Subcutaneous adipose tissue (tissue), 4 donors: ENCODE results near the gene MX2. TPM values are rescaled to one million over a fixed set of nuclear protein-coding genes. Genes with fewer than 3 reads are reported as not detected.

Experiments used
- total RNA-seq, 4 donors: library from RNA; depleted of rRNA; stranded (reverse); fragments of >200 nt; gene quantifications; one replicate each; pipeline ENCODE4 v1.1.0, GENCODE V29; 2016
- TF ChIP-seq, protein P1 (sequence below): fragments of 450-650 bp; IDR thresholded peaks from one replicate; pipeline ENCODE4 v1.5.1; 2016; ENCODE audit warnings: low read depth, mild to moderate bottlenecking, control low read depth, antibody characterized with exemption, moderate library complexity

Gene MX2
- total RNA-seq, 4 donors from 2014 or later = 16.4 to 31.3 (median 28.5) TPM

DNA sequence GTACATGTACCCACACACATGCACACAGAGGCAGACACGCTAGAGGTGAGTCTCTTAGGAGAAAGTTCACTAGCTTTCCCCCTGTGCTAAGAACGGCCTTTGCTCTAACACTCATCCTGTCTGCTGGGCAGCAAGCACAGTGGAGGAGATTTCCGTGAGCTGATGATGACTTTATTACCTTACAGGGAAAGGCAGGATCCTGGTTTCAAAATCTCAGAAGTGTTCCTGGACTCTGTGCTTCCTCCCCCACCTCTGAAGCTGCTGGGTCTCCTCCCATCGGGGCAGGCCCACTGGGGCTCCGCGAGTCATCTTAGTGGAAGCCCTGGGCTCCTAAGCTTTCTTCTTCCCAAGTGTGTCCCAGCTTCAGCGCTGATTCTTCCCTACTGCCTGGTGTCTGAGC is 42.6 kb upstream of the MX2 start:
- TF ChIP-seq, protein P1, sequence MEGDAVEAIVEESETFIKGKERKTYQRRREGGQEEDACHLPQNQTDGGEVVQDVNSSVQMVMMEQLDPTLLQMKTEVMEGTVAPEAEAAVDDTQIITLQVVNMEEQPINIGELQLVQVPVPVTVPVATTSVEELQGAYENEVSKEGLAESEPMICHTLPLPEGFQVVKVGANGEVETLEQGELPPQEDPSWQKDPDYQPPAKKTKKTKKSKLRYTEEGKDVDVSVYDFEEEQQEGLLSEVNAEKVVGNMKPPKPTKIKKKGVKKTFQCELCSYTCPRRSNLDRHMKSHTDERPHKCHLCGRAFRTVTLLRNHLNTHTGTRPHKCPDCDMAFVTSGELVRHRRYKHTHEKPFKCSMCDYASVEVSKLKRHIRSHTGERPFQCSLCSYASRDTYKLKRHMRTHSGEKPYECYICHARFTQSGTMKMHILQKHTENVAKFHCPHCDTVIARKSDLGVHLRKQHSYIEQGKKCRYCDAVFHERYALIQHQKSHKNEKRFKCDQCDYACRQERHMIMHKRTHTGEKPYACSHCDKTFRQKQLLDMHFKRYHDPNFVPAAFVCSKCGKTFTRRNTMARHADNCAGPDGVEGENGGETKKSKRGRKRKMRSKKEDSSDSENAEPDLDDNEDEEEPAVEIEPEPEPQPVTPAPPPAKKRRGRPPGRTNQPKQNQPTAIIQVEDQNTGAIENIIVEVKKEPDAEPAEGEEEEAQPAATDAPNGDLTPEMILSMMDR = no peak

DNA sequence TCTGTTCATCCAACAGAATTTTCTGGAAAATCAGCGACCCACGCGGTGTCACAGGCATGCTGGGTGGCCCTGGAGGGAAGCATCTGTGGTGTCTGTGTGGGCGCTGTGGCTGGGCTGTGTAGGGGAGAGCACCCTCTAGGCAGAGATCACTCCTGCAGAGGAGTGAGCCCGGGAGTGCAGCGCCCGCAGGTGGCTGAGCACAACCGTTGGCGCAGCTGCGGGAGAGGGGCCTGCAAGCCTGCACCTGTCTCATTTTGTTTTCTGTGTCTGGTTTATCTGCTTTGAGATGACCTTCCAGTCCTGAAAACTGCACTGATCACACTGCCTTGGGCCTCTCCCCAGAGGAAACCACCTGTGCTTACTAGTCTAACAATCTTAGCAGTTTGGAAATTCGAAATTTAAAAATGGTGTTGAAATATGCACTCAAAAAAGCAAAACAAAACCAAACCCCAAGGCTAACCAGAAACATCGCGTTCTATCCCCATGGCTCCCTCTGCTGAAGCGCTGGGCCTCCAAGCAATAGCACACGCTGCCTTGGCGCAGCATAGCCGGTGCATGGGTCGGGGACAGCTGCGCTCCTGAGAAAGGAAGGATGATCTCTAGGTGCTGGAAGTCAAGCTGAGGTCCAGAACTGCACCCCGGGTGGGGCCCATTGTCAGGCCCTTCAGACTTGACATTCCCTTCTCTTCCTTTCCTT is 40.5 kb upstream of the MX2 start:
- TF ChIP-seq, protein P1 = no peak

DNA sequence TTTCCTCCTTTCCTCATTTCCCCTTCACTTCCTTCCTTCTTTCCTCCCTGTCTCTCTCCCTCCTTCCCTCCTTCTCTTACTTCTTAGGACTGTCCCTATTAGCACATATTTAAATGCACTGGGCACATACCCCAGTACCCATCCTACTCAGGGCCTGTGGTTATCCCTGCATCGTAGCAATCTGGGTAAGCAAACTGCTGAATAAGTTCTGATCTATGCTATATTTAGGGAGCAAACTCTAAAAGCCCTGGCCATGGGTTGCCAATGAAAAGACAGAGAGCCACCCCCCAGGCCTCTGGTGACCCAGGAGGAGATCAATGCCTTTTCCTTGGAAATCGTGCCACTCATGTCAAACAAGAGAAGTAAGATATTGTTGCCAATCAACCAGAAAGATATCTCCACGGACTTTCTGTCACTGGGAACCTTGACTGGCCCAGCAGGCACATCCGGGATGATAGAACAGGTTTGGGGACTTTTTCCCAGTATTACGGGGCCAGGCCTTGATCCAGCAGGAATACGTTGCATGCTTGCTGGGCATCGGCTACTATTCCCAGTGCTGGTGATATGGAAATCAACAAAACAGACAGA is 39.8 kb upstream of the MX2 start:
- TF ChIP-seq, protein P1 = no peak

DNA sequence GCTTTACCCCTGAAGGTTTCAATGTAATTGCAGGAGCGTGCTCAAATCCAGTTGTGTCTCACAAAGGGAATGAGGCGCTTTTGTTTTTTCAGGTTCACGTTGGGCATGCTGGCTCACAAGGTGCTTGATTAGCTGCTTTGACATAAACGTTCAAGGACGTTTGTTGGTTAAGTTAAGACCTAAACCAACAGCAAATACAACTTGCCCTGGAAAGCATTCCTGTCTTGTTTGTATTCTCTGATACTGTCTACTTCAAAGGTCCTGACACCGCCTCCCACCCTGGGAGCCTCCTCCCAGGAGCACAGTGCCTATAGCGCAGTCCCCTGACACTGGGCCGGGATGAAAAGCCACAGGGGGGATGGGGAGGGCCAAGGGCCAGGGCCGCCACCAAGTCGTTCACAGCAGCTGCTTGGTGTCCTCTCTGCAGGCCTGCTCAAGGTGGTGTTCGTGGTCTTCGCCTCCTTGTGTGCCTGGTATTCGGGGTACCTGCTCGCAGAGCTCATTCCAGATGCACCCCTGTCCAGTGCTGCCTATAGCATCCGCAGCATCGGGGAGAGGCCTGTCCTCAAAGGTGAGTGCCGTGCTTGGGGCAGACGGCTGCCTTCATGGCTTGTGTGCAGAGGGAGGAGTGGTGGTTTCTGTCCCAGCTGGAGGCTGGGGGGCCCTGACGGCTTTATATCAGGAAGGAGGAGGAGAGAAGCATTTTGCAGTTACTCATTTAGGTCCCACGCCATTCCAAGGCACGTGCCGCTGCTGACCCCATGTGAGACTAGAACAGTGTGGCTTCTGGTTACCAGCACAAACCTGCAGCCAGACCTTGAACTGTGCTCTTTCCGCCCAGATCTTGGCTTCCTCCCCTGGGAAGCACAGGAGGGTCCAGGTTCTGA is 39.1 kb upstream of the MX2 start:
- TF ChIP-seq, protein P1 = no peak

DNA sequence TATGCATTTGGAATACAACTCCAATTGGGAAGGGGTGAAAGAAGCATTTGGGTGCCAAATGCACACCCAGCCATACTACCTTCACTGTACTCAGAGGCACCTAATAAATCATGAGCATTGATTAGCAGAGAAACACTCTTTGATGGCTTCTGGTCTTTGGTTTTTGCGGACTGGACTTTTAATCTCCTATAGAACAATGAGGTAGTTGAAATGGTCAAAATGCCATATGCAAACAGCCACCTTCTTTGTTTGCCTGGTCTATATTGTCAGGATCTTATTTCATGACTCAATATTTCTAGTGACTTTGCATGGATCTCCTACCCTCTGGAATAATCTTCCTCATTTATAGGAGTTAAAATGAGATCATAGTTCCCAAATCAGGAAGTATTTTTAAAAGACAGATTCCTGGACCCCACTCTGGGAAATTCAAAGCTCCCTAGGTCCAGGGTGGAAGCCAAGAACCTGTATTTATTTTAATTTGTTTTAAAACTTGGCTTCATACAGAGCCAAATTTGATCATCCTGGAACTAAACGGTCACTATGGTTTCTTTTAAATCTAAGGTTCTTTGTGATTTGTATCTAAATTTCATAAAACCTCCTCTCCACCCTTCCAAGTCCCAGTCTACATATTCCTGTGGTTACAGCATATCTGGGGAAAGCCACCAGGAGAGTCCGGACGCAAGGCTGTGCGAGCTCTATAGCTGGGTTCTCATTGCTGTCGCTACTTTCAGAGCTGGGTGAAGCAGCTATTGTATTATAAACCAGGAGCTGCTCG is 36.5 kb upstream of the MX2 start:
- TF ChIP-seq, protein P1 = no peak

DNA sequence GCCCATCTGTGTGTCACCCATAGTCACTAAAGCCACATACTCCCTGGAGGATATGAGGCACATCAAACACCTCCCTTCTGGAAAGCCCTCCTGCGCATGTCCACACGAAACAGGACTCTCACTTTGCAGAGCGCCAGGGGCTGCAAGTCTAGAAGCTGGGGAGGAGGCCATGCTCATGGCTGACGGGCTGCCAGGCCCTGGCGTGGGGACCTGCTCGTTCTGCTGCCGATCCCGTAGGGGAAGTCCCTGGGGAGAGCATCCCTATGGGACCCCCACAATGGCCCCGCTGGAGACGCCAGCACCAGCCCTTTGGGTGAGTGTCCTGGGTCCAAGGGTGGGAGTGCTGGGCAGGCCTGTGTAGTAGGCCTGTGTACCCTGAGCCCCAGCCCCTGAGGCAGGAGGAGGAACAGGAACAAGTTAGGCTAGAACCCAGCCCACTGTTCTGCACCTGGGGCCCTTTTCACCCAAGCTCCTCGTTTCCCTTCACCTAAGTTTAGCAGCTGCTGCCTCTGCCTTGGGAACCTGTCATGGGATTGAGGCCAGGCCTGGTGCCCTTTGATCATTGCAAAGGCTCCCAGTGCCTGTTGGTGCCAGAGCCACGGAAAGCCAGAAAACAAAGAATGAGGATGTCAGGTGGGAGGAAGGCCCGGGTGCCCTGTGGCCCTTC is 35.3 kb upstream of the MX2 start:
- TF ChIP-seq, protein P1 = no peak
